SJCRH30 (cell line): Measurements from ENCODE around the gene CFAP141. TPM values are rescaled to one million over a fixed set of nuclear protein-coding genes. Genes with fewer than 3 reads are reported as not detected.
"Not testable (repeated sequence)": the region's sequence is repeated elsewhere in the genome, so short reads cannot be mapped to it uniquely, and the experiment has no call there.

Source experiments
- DNase-seq, 2 experiments: peaks; one replicate each; pipeline ENCODE4 v3.0.0-alpha.2; 2015 to 2020
- H3K27ac ChIP-seq: fragments of 250-450 bp; sonication (Bioruptor Pico); 2 replicates; pipeline ENCODE4 v1.5.1; 2020; ENCODE audit warnings: mild to moderate bottlenecking, moderate library complexity
- H3K27me3 ChIP-seq: fragments of 250-450 bp; sonication (Bioruptor Pico); 2 replicates; pipeline ENCODE4 v1.5.1; 2020; ENCODE audit warnings: mild to moderate bottlenecking, moderate library complexity
- H3K36me3 ChIP-seq: fragments of 250-450 bp; sonication (Bioruptor Pico); 2 replicates; pipeline ENCODE4 v1.5.1; 2020; ENCODE audit warnings: mild to moderate bottlenecking, moderate library complexity
- H3K4me1 ChIP-seq: fragments of 250-450 bp; sonication (Bioruptor Pico); 2 replicates; pipeline ENCODE4 v1.5.1; 2020; ENCODE audit warnings: mild to moderate bottlenecking, moderate library complexity
- H3K4me3 ChIP-seq: fragments of 250-450 bp; sonication (Bioruptor Pico); 2 replicates; pipeline ENCODE4 v1.5.1; 2020; ENCODE audit warnings: mild to moderate bottlenecking, moderate library complexity
- H3K9me3 ChIP-seq: fragments of 250-450 bp; sonication (Bioruptor Pico); replicated peaks from 2 replicates; pipeline ENCODE4 v1.5.1; 2020; ENCODE audit warnings: mild to moderate bottlenecking, moderate library complexity
- total RNA-seq: library from RNA; depleted of rRNA; stranded (reverse); fragments of >200 nt; shearing (Covaris generic); gene quantifications from 2 replicates; pipeline ENCODE4 v1.2.3, GENCODE V29; 2014

The CFAP141 gene
- total RNA-seq, 1 experiment from 2014 or later = not detected

DNA sequence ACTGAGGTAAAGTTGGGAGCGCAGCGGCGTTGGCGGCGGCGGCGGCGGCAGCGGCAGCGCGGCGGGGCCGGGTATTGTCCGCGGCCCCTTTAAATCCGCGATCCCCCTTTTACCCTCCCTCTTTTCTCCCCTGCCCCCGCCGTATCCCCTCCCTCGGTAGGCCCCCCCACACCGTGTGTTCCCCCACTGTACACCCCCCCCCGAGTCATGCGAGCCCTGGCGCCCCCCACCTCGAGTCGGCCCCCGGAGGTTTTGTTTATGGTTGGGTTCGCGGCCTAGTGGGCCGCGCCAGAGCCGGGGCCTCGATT, 14.8 kb upstream of the CFAP141 start:
- H3K4me3 ChIP-seq = peak overlapping the region; percentile 98
- H3K36me3 ChIP-seq = peaks cover 30% of the 10 kb centered on the region
- H3K9me3 ChIP-seq = 0 out of 2 replicates have a peak, but pooled peaks cover 4% of the 10 kb centered on the region

DNA sequence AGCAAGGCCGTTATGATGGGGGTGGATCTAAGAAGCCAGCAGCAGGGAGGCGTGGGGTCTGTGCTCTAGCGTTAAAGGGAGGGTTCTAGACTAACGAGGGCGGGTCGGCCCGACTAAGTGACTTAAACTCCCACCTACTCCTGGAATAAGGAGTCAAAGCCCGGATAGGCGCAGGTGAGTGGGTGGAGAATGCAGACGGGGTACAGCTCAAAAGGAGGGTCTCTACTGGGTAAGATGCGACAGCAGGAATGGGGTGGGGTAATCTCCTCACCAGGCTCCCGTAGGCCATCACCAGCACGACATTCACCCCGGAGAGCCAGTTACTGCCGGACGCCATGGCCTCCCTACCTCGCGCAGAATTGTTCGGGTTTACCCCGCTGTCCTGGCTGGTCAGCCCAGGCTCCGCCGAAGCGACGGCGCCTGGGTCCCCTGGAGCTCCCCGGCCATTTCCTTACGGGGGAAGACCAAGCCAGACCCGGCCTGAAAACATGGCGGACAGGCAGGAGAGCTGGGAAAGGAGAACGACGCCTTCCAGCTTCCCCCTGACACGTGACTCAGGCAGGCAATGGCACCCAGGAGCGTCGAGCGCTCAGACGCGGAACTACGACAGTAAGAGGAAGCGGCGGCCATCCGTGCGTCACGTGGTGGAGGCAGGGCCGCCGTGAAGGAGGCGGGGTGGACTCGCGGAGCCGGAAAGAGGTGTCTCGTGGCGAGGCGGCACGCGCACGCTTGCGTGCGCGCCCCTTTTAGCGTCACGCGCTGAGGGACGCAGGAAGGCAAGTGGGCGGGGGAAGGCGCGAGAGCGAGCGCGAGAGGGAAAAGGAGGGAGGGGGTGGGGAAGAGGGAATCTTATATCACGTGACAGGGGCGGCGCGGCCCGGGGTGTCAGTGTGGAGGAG, 14.2 kb upstream of the CFAP141 start, which contains the start of gene UBAP2L:
UBAP2L (plus strand) TSS at position 885 of the 899 bp plus-strand sequence. CDS start 4,169 bp downstream, outside the sequence.
- Histone ChIP-seq H3K4me3 (peak within 1 kb of the TSS; percentile 98), H3K4me1 (peaks cover 3% of the 10 kb centered on the region; the same call in 1 of the 2 replicates), H3K27ac (peak within 1 kb of the TSS; percentile 97), H3K9me3 (0 out of 2 replicates have a peak, but pooled peaks cover 4% of the 10 kb centered on the region), H3K27me3 (no peaks in the 10 kb centered on the region), H3K36me3 (peaks cover 26% of the 10 kb centered on the region)
- peak; percentile 98 for DNase-seq

More for the DNA sequence above, 14.8 kb upstream of the CFAP141 start:
- Histone ChIP-seq H3K4me1 (peaks cover 3% of the 10 kb centered on the region; the same call in 1 of the 2 replicates), H3K27me3 (no peaks in the 10 kb centered on the region), H3K27ac (peak overlapping the region; percentile 97)
- no peak for DNase-seq

DNA sequence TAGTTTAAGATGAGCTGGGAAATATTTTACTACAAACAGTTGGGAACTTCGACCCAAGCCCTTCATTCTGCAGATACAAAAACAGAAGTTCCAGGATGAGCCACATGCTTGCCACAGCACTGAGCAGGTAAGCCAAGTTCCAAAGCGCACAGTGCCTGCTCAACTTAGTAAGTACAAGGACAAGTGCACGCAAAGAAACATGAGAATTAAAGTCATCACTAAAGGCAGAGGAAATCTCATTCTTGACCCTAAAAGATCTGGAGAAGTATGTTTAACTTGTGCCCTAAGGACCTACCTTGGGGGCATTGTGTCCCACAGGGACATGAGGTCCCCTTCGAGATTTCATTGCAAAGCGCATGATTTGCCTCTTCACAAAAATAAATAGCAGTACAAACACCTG, 13.4 kb upstream of the CFAP141 start:
- 0 out of 2 replicates have a peak, but pooled peaks cover 4% of the 10 kb centered on the region for H3K9me3 ChIP-seq
- peak overlapping the region; percentile 98 for H3K4me3 ChIP-seq
- H3K27ac ChIP-seq = peak overlapping the region; percentile 97
- H3K36me3 ChIP-seq = peaks cover 22% of the 10 kb centered on the region
- peaks cover 3% of the 10 kb centered on the region; the same call in 1 of the 2 replicates for H3K4me1 ChIP-seq
- DNase-seq = peak in 1 of 2 experiments; percentile 17
- no peaks in the 10 kb centered on the region for H3K27me3 ChIP-seq

DNA sequence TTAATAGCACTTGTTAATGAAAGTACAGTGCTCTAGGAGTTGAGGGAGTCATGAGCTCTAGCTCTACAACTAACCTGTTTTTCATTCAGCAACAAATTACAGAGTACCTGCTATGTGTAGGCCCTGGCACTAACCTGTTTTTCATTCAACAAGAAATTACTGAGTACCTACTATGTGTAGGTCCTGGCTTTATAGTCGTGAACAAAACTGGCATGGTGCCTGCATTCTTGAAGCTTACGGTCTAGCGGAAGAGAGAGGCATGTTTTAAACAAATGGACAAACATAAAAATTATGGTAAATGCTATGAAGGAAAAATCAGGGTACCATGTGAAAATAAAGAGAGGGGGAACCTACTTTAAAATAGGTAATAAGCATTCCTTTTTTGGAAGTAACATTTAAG, 12.4 kb upstream of the CFAP141 start:
- no peak overlapping the region for H3K4me3 ChIP-seq

DNA sequence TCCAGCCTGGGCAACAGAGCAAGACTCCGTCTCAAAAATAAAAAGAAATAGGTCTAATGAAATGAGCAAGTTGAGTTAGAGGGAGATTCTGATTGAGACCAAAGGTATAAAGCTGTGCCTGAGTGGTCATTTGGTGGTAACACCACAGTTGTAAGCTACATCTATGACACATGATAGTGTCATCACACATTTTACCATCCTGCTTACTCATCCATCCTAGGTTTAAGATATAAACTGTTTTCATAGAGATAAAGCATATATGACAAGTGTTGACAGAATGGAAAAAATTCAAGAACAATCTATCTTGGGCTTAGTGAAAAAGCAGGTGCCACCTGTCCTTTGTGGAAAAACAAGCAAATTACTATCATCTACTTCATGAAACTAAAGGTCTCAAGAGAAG, 7.1 kb upstream of the CFAP141 start:
- DNase-seq = no peak
- no peaks in the 10 kb centered on the region for H3K9me3 ChIP-seq
- H3K27ac ChIP-seq = no peak overlapping the region
- H3K4me3 ChIP-seq = no peak overlapping the region
- no peaks in the 10 kb centered on the region for H3K4me1 ChIP-seq
- H3K36me3 ChIP-seq = peaks cover 59% of the 10 kb centered on the region
- no peaks in the 10 kb centered on the region for H3K27me3 ChIP-seq

More for the DNA sequence above, 12.4 kb upstream of the CFAP141 start:
- H3K36me3 ChIP-seq = peaks cover 30% of the 10 kb centered on the region
- no peaks in the 10 kb centered on the region for H3K27me3 ChIP-seq
- H3K27ac ChIP-seq = no peak overlapping the region
- H3K9me3 ChIP-seq = 0 out of 2 replicates have a peak, but pooled peaks cover 4% of the 10 kb centered on the region
- peaks cover 3% of the 10 kb centered on the region; the same call in 1 of the 2 replicates for H3K4me1 ChIP-seq
- DNase-seq = no peak

DNA sequence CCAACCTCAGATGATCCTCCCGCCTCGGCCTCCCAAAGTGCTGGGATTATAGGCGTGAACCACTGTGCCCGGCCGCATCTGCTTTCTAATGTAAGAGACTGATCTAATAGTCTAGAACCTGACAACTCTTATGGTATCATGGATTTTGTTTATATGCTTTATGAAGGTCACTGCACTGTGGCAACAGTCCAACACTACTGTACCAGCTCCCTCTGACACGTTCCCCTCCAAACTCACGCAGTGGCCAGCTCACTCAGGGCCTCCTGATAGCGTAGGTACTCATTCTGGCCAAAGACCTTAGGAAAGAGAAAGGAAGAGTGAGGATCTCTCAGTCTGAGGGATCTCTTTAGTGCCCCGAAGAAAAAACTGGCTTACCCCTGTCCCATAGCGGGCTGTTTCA, 6.0 kb upstream of the CFAP141 start:
- no peaks in the 10 kb centered on the region for H3K27me3 ChIP-seq
- no peak overlapping the region for H3K27ac ChIP-seq
- H3K4me3 ChIP-seq = no peak overlapping the region
- no peak for DNase-seq
- peaks cover 48% of the 10 kb centered on the region for H3K36me3 ChIP-seq
- no peaks in the 10 kb centered on the region for H3K4me1 ChIP-seq
- no peaks in the 10 kb centered on the region for H3K9me3 ChIP-seq

DNA sequence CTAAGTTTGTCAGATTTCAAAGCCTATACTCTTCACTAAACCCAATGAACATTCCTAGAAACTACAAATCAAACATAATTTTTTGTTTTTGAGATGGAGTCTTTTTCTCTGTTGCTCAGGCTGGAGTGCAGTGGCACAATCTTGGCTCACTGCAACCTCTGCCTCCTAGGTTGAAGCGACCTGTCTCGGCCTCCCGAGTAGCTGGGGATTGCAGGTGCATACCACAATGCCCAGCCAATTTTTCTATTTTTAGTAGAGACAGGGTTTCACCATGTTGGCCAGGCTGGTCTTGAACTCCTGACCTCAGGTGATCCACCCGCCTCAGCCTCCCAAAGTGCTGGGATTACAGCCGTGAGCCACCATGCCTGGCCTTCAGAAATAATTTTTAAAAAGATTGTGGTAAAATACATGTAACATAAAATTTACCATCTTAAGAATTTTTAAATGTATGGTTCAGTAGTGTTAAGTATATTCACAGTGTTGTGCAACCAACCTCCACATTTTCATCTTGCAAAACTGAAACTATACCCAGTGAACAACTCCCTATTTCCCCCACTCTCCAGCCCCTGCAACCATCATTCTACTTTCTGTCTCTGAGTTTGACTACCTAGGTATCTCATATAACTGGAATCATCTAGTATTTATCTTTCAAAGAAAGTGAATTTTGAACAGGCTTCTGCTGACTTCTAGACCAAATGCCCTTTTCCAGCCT, 2.7 kb upstream of the CFAP141 start:
- peaks cover 51% of the 10 kb centered on the region for H3K36me3 ChIP-seq
- no peaks in the 10 kb centered on the region for H3K27me3 ChIP-seq
- no peaks in the 10 kb centered on the region for H3K9me3 ChIP-seq

DNA sequence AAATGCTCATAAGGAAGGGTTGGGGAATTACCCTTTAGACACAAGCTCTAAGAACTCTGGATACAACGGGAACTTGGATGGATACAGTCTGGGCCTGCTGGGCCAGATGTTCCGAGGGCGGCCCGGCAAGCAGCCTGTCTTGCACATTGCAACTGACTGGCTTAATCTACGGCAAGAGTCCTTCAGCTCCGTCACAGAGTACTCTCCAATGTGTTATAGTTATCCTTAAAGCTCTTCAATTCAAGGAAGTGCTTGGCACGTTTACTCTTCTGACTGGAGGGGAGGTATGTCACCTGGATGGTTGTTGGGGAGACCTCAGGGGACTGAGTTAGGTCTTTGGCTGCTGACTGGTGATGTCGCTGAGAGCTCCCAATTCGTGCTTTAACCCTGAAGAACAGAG, 1.1 kb upstream of the CFAP141 start:
- H3K4me3 ChIP-seq = no peak overlapping the region
- H3K36me3 ChIP-seq = peaks cover 37% of the 10 kb centered on the region
- no peak for DNase-seq
- H3K9me3 ChIP-seq = no peaks in the 10 kb centered on the region
- H3K4me1 ChIP-seq = no peaks in the 10 kb centered on the region
- H3K27ac ChIP-seq = no peak overlapping the region
- H3K27me3 ChIP-seq = no peaks in the 10 kb centered on the region

More for the DNA sequence above, 2.7 kb upstream of the CFAP141 start:
- Histone ChIP-seq H3K4me3 (no peak overlapping the region), H3K27ac (no peak overlapping the region), H3K4me1 (no peaks in the 10 kb centered on the region)
- DNase-seq = no peak

DNA sequence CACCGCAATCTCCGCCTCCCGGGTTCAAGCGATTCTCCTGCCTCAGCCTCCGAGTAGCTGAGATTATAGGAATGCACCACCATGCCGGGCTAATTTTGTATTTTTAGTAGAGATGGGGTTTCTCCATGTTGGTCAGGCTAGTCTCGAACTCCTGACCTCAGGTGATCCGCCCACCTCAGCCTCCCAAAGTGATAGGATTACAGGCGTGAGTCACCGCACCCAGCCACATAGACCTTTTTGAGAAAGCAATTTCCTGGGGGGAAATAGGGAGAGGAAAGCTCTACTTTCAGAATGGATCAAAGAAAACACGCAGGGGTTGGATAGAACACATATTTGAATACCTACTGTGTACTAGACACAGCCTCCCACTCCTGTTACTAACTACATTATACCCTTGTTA, 355 bp downstream of the CFAP141 start:
- H3K4me1 ChIP-seq, H3K27me3 ChIP-seq, H3K9me3 ChIP-seq, H3K27ac ChIP-seq, DNase-seq, H3K4me3 ChIP-seq: not testable (repeated sequence)
- peaks cover 27% of the 10 kb centered on the region for H3K36me3 ChIP-seq

DNA sequence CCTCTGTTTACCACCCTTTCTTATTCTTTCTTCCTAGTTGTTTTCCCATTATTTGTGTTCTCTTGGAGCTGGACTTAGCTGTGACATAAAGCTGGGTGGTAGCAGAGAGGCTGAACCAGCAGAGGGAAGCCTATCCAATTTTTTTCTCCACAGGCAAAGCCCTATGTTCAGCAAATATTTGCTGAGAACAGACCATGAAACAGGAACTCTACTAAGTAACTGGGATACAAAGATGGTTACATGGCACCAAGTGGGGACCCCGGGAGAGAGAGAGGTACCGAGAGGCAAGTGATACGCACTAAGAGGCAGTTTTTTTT, 6.6 kb downstream of the CFAP141 start:
- Histone ChIP-seq H3K4me3 (no peak overlapping the region), H3K9me3 (no peaks in the 10 kb centered on the region), H3K27ac (no peak overlapping the region), H3K4me1 (peaks cover 3% of the 10 kb centered on the region; the same call in 1 of the 2 replicates), H3K36me3 (no peaks in the 10 kb centered on the region), H3K27me3 (no peaks in the 10 kb centered on the region)
- DNase-seq = no peak

DNA sequence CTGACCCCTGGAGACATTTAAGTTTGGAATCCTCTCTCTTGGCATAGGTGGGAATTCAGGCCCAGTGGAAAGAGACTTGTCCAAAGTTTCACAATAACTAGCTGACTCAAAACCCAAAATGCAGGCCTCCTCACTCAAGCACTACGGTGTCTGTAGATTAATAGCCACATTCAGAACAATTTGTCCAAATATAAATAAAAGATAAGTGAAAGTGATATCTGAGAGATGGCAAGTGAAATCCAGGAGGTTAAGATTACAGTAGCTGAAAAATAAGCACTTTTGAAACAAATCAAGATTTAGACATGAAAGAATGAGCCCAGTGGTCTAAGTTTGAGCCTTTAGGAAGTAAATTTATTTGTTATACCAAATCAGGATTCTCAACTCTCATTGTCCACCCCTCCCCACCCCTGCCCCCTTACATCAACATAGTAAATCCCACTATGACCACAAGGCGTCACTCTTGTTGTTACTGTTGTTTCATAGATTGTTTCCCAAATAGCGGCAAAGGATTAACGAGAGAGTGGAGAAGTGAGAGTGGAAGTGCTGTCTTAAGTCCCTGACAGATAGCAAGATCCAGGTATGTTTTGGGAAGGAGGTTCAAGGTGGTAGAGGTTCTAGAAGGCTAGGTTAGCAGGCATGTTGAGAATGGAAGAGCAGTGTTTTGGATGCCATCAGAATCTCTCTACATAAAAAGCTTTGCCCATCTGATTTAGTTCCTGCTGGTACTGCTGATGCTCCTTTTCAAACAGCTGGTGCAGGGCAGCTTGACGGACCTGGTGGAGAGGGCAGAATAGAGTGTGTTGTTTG, 7.2 kb downstream of the CFAP141 start:
- H3K4me3 ChIP-seq = no peak overlapping the region
- peaks cover 7% of the 10 kb centered on the region for H3K4me1 ChIP-seq
- H3K27ac ChIP-seq = no peak overlapping the region
- no peaks in the 10 kb centered on the region for H3K36me3 ChIP-seq
- no peaks in the 10 kb centered on the region for H3K9me3 ChIP-seq
- H3K27me3 ChIP-seq = no peaks in the 10 kb centered on the region
- peak; percentile 45 to 67 for DNase-seq

DNA sequence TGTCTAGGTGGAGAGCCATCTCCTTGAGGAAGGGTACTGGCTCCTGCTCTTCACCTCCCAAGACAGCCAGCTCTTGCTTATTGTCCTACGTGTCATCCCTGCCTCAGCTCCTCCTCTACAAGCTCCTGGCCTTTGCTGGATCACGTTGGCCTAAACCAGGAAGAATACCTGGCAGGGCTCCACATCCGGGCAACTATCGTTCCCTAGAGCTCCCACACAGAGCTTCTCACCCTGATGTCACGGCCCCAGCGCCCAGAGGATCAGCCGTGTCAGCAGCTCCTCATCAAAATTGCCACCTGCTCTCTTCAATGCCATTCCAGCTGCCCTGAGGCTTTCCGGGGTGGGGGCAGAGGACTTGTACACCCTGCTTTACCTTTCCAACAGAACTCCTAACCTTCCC, 12.3 kb downstream of the CFAP141 start:
- Histone ChIP-seq H3K4me3 (no peak overlapping the region), H3K27ac (no peak overlapping the region), H3K36me3 (no peaks in the 10 kb centered on the region), H3K9me3 (no peaks in the 10 kb centered on the region), H3K4me1 (peaks cover 32% of the 10 kb centered on the region), H3K27me3 (no peaks in the 10 kb centered on the region)
- DNase-seq = peak; percentile 63 to 72

DNA sequence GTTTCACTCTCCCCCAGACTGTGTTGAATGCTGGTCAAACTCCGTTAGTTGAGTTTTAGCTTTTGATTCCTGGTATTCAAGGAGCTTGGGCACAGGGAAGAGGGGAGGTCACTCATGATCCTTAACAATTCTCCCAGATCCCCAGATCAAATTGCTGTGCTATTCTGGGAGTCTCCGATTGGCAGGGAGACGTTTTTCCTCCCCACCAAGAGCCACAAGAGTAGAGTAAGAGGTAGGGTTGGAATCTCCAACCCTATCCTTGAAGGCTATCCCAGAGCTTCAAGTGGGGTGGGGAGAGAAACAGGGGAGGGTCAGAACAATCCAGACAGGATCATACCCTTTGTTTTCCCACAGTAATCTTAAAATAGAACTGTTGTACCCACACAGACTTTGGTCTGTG, 13.7 kb downstream of the CFAP141 start:
- H3K9me3 ChIP-seq = no peaks in the 10 kb centered on the region
- no peaks in the 10 kb centered on the region for H3K27me3 ChIP-seq
- H3K27ac ChIP-seq = peak overlapping the region; percentile 54
- DNase-seq = no peak
- H3K4me1 ChIP-seq = peaks cover 32% of the 10 kb centered on the region
- H3K36me3 ChIP-seq = no peaks in the 10 kb centered on the region
- no peak overlapping the region for H3K4me3 ChIP-seq

DNA sequence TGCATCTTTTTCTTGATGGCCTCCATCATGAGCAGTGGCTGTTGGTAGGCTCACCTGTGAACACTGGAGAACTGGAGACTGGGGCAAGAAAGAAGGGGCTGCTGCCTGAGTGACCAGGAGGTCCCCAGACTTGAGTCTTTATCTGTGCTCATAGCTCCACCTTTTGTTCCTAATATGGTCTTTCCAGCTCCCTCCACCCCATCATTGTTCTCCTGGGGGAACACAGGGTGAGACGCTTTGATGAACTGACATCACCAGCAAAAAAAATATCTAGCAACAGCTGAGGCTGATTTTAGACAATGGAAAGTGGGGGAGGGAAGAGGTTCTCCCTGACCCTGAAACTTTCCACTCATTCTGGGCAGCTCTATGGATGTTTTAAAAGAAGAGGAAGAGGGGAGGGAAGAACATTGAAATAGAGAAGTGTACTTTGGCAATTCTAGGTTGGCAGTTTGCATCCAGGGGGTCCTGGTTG, 14.1 kb downstream of the CFAP141 start, which contains the start of gene TPM3:
TPM3 (minus strand) TSS at position 111 of the 472 bp plus-strand sequence; CDS start at position 29, 82 bp downstream.
- Histone ChIP-seq H3K36me3 (no peaks in the 10 kb centered on the region), H3K4me3 (no peak within 1 kb of the TSS), H3K27me3 (no peaks in the 10 kb centered on the region), H3K4me1 (peaks cover 32% of the 10 kb centered on the region), H3K27ac (peak within 1 kb of the TSS; percentile 54), H3K9me3 (no peaks in the 10 kb centered on the region)
- DNase-seq = peak; percentile 53 to 69
